Activated CD8-positive, alpha-beta memory T cell treated with anti-CD3 and anti-CD28 coated beads, Interleukin-2, amount 10 ng/mL, durations not matched to agents 7 days and 5 days (primary cell): Measurements from ENCODE around the gene PIK3R1. TPM values are rescaled to one million over a fixed set of nuclear protein-coding genes. Genes with fewer than 3 reads are reported as not detected.
A peak's percentile ranks its signal among the peaks of the same experiment; 100 is the strongest.

Experiments used
- ATAC-seq: fragments of 150-1000 bp; cut with Tn5 transposase; one replicate; pipeline ENCODE4 v1.10.0; 2021; ENCODE audit warnings: moderate library complexity
- CTCF ChIA-PET: fragments of 350-600 bp; sonication (Branson Sonifier 250); formaldehyde crosslinking; loops from one replicate; lab custom pipeline; 2021; ENCODE audit warnings: antibody characterized with exemption; lab: Charles Lee
- DNase-seq: peaks from one replicate; pipeline ENCODE4 v3.0.0-alpha.2; 2020
- H3K27ac Mint-ChIP-seq: one replicate; pipeline ENCODE4 v1.8.0; 2021; ENCODE audit warnings: mild to moderate bottlenecking, mixed read lengths
- H3K27me3 Mint-ChIP-seq: one replicate; pipeline ENCODE4 v1.8.0; 2021; ENCODE audit warnings: mixed read lengths
- H3K36me3 Mint-ChIP-seq: one replicate; pipeline ENCODE4 v1.8.0; 2021; ENCODE audit warnings: mild to moderate bottlenecking, mixed read lengths
- H3K4me1 Mint-ChIP-seq: one replicate; pipeline ENCODE4 v1.8.0; 2021; ENCODE audit warnings: mixed read lengths
- H3K4me3 Mint-ChIP-seq: one replicate; pipeline ENCODE4 v1.8.0; 2021; ENCODE audit warnings: mild to moderate bottlenecking, moderate library complexity, mixed read lengths
- H3K9me3 Mint-ChIP-seq: one replicate; pipeline ENCODE4 v1.8.0; 2022; ENCODE audit warnings: low read depth, mixed read lengths
- total RNA-seq, 2 experiments: library from RNA; stranded (reverse); gene quantifications; one replicate each; pipeline ENCODE4 v1.2.3, GENCODE V29; 2021

The PIK3R1 gene
- total RNA-seq, 2 experiments from 2014 or later = 78.4 to 84.7 TPM

DNA sequence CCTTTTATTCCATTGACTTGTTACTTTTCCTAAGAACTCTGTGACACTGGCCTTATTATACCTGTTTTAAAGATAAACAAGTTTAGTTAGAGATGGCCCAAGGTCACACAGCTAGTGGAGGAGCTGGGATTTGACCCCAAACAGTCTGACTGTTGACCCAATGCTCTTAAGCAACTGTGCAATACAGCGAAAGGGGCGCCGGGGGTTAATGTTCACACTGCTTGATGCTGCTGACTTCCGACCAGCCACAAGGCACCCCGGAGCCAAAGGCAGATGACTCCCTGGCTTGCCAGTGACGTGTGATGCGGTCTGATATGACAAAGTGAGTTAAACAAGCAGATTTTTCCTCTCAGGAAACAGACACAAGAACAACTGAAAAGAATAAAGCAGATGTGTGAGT, 23.9 kb downstream of the PIK3R1 start:
- no peaks in the 10 kb centered on the region for H3K27me3 Mint-ChIP-seq
- no peaks in the 10 kb centered on the region for H3K9me3 Mint-ChIP-seq
- DNase-seq = peak; percentile 92

DNA sequence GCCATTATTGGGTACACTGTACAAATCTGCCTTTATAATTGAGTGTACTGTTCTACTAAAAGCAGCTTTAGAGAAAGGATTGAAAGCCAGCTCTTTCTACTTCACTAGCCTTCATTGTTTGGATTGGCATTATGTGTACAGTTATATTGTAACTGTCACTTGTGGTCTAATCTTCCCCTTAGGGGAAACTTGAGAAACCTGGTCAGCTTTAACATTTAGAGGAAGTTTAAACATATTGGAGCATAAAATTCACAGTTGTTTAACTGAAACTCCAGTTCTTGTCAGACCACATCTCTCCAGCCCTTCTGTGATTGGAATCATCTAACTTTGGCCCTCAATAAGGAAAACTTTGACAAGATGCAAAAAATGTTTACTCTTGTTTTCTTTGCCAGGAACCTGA, 24.6 kb downstream of the PIK3R1 start:
- no peak for DNase-seq
- H3K36me3 Mint-ChIP-seq = peaks cover 34% of the 10 kb centered on the region
- H3K4me1 Mint-ChIP-seq = peaks cover 70% of the 10 kb centered on the region
- ATAC-seq = no peak
- H3K27ac Mint-ChIP-seq = peak overlapping the region; percentile 76
- CTCF ChIA-PET = interaction anchor here (0.9 to 2.2 kb wide), 2 partner anchors 24 to 33 kb away, joined by 3 to 15 read pairs; partner anchors contain the start of gene PIK3R1
- H3K9me3 Mint-ChIP-seq = no peaks in the 10 kb centered on the region
- H3K27me3 Mint-ChIP-seq = no peaks in the 10 kb centered on the region
- H3K4me3 Mint-ChIP-seq = no peak overlapping the region

More for the DNA sequence above, 23.9 kb downstream of the PIK3R1 start:
- Mint-ChIP-seq H3K27ac (peak overlapping the region; percentile 77), H3K4me3 (peak overlapping the region; percentile 12), H3K4me1 (peaks cover 68% of the 10 kb centered on the region), H3K36me3 (peaks cover 34% of the 10 kb centered on the region)
- CTCF ChIA-PET = interaction anchor here (0.6 to 2.2 kb wide), 3 partner anchors 12 to 32 kb away, joined by 3 to 15 read pairs (median 5); partner anchors contain the start of gene PIK3R1
- ATAC-seq = peak; percentile 94

DNA sequence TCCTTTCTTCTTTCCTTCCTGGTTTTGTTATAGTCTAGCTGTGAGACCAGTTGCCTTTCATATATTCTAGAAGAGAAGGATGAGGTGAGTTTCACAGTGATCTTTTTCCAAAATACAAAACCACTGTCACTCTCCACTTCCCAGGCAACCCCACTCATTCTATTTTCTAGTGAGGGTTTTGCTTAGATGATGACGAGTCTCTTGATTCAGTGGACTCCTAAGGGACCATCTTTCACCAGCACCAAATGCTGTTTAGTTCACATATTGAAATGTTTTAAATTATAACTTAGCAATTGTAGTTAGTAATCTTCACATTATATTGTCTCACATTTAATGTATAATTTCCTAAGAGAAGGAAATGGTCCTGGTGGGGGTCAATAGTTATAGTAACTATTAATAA, 25.2 kb downstream of the PIK3R1 start:
- peak overlapping the region; percentile 76 for H3K27ac Mint-ChIP-seq
- ATAC-seq (no peak), DNase-seq (no peak)
- peaks cover 32% of the 10 kb centered on the region for H3K36me3 Mint-ChIP-seq
- no peaks in the 10 kb centered on the region for H3K9me3 Mint-ChIP-seq
- CTCF ChIA-PET = no interaction called here
- H3K4me1 Mint-ChIP-seq = peaks cover 70% of the 10 kb centered on the region
- H3K27me3 Mint-ChIP-seq = no peaks in the 10 kb centered on the region
- no peak overlapping the region for H3K4me3 Mint-ChIP-seq

DNA sequence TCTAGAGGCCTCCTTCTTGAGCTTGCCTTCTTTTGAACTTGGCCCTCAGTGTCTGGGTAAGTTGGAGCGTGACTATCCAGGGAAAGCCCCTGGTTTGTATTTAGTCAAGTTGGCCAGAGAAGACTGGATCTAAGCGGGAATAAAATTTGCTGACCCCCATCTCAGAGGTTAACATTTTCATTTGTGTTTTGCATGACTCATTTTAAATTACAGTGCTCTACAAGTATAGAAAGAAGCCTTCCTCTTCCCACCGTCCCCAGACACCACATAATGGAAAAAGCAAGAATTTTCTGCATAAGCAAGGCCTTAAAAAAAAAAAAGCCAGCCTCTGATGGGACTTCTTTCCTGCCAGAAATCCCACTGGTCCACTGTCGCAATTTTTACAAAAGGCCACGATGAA, 27.2 kb downstream of the PIK3R1 start:
- DNase-seq (no peak), ATAC-seq (no peak)
- Mint-ChIP-seq H3K36me3 (peaks cover 34% of the 10 kb centered on the region), H3K4me1 (peaks cover 63% of the 10 kb centered on the region), H3K27me3 (no peaks in the 10 kb centered on the region), H3K27ac (no peak overlapping the region), H3K9me3 (no peaks in the 10 kb centered on the region), H3K4me3 (no peak overlapping the region)
- CTCF ChIA-PET = interaction anchor here (1.7 kb wide), 1 partner anchor 21 kb away, joined by 3 read pairs; no protein-coding TSS in a partner anchor

DNA sequence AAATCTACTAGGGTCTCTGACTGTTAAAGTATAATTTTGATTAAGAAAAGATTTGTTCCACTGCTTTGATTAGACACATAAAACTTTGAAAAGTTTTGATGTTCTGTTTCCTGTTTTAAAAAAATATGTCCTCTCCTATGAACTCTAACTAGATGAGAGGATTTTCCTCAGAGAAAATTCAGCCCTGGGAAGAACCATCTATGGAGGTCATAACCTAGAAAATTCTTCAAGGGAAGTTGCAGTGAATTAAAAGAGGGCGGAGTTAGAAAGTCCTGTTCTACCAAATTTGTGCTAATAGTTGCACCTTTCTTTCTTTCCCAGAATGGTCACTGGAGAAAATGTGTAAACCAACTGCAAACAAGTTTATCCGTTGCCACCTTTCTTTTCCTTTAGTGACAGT, 27.7 kb downstream of the PIK3R1 start:
- no peak for DNase-seq
- H3K4me1 Mint-ChIP-seq = peaks cover 59% of the 10 kb centered on the region
- peaks cover 34% of the 10 kb centered on the region for H3K36me3 Mint-ChIP-seq
- no peak for ATAC-seq
- peak overlapping the region; percentile 86 for H3K27ac Mint-ChIP-seq
- peak overlapping the region; percentile 43 for H3K4me3 Mint-ChIP-seq
- CTCF ChIA-PET = interaction anchor here (1.0 to 1.7 kb wide), 6 partner anchors 9 to 37 kb away, joined by 3 to 4 read pairs (median 3); no protein-coding TSS in a partner anchor
- no peaks in the 10 kb centered on the region for H3K27me3 Mint-ChIP-seq
- H3K9me3 Mint-ChIP-seq = no peaks in the 10 kb centered on the region

DNA sequence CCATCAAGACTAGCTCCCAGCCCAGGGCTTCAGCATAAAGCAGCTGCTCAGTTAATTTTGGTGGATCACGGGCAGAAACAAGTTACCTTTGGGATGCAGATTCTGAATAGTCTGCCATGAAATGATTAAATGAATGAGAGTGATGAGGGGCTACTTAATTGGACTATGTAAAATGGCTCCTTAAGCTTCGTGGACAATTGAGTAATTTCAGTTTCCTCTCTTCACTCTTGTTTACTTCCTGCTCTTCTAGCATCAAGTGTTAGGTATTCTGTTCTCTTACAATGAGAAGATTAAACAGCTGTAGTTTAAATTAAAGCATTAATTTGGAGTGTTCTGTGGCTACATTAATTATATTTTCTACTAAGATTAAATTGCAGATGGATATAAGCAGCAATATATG, 28.1 kb downstream of the PIK3R1 start:
- peaks cover 59% of the 10 kb centered on the region for H3K4me1 Mint-ChIP-seq
- ATAC-seq (peak; percentile 40), DNase-seq (no peak)
- H3K36me3 Mint-ChIP-seq = peaks cover 34% of the 10 kb centered on the region
- H3K27me3 Mint-ChIP-seq = no peaks in the 10 kb centered on the region
- H3K27ac Mint-ChIP-seq = peak overlapping the region; percentile 86
- H3K4me3 Mint-ChIP-seq = peak overlapping the region; percentile 43
- no peaks in the 10 kb centered on the region for H3K9me3 Mint-ChIP-seq
- CTCF ChIA-PET = interaction anchor here (1.0 to 1.7 kb wide), 6 partner anchors 9 to 37 kb away, joined by 3 to 4 read pairs (median 3); no protein-coding TSS in a partner anchor

DNA sequence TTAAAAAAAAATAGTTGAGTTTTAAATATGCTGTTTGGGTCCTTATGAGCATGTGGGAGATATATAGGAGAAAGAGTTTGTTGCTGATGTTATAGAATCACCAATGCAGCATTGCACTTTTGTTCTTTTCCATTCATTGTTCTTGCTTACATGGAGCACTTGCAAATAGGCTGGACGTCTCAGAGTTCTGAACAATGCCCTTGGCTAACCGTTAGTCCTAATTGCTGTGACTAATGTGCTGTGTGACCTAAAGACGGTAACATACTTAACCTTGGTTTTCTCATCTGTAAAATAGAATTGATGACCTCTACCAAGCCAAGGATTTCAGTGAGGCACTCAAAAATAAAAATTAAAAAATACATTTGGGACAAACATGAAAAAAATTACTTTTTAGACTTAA, 29.8 kb downstream of the PIK3R1 start:
- Mint-ChIP-seq H3K4me3 (no peak overlapping the region), H3K27me3 (no peaks in the 10 kb centered on the region), H3K36me3 (peaks cover 32% of the 10 kb centered on the region), H3K27ac (no peak overlapping the region), H3K4me1 (peaks cover 55% of the 10 kb centered on the region), H3K9me3 (no peaks in the 10 kb centered on the region)
- ATAC-seq (no peak), DNase-seq (no peak)
- CTCF ChIA-PET = no interaction called here

DNA sequence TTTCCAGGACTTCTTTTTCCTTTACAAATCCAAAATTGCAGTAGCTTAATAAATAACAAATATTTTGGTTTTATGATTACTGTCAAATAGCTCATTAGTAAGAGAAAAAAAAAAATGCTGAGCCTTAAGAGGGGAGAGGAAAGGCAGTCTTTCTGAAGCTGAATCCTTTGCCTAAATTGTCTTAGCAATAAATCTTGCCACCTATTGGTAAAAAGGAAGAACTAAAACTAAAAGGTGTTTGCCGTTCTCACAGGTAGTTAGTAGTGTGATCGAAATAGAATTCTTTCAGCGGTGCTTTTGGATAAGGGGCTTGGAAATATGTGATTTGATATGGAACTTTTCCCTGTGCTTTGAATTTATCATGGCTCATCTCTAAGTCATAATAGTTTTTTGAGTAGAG, 31.2 kb downstream of the PIK3R1 start:
- CTCF ChIA-PET = interaction anchor here (1.4 to 1.5 kb wide), 2 partner anchors 25 to 31 kb away, joined by 3 to 4 read pairs; partner anchors contain the start of gene PIK3R1
- no peaks in the 10 kb centered on the region for H3K27me3 Mint-ChIP-seq
- H3K36me3 Mint-ChIP-seq = peaks cover 27% of the 10 kb centered on the region
- no peak overlapping the region for H3K4me3 Mint-ChIP-seq
- ATAC-seq (no peak), DNase-seq (no peak)
- no peak overlapping the region for H3K27ac Mint-ChIP-seq
- peaks cover 57% of the 10 kb centered on the region for H3K4me1 Mint-ChIP-seq
- H3K9me3 Mint-ChIP-seq = no peaks in the 10 kb centered on the region

DNA sequence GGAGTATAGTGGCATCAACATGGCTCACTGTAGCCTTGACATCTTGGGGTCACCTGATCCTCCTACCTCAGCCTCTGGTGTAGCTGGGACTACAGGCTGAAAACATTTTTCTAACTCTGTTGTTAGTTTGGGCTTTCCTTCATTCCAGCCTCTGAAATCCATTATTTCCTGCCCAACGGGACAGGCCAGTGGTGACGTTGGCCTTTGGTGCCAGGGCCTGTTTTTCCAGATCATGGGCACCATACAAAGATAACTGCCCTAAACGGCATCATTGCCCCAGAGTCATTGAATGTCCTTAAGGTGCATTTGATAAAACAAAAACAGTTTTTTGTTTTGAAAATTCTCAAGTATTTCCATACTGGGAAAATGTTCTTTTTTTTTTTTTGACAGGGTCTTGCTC, 32.1 kb downstream of the PIK3R1 start:
- H3K27ac Mint-ChIP-seq = no peak overlapping the region
- DNase-seq = no peak
- H3K4me3 Mint-ChIP-seq = no peak overlapping the region
- no peaks in the 10 kb centered on the region for H3K9me3 Mint-ChIP-seq
- no peak for ATAC-seq
- peaks cover 55% of the 10 kb centered on the region for H3K4me1 Mint-ChIP-seq
- H3K36me3 Mint-ChIP-seq = peaks cover 19% of the 10 kb centered on the region
- H3K27me3 Mint-ChIP-seq = no peaks in the 10 kb centered on the region
- CTCF ChIA-PET = interaction anchor here (1.5 kb wide), 1 partner anchor 32 kb away, joined by 3 read pairs; the partner anchor contains the start of gene PIK3R1

DNA sequence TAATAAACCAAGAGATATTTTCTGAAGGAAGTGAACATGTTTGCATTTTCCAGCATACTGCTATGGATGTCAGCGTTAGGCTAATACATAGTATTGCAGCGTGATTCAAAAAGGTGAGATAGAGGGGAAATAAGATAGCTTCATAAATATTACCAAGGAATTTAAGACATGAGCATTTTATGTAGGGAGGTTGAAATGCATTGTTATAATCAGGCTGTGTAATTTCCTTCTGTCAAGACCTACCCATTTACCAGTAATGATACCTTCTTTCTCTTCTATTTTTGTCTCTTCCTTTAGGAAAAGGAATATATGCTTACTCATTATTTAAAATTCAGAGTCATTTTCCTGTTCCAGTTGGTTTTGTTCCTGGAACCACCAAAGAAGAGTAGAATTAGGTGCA, 33.3 kb downstream of the PIK3R1 start:
- Mint-ChIP-seq H3K4me3 (no peak overlapping the region), H3K4me1 (peaks cover 51% of the 10 kb centered on the region), H3K27me3 (no peaks in the 10 kb centered on the region), H3K27ac (no peak overlapping the region), H3K9me3 (no peaks in the 10 kb centered on the region), H3K36me3 (peaks cover 9% of the 10 kb centered on the region)
- DNase-seq = no peak
- ATAC-seq = no peak
- CTCF ChIA-PET = no interaction called here

DNA sequence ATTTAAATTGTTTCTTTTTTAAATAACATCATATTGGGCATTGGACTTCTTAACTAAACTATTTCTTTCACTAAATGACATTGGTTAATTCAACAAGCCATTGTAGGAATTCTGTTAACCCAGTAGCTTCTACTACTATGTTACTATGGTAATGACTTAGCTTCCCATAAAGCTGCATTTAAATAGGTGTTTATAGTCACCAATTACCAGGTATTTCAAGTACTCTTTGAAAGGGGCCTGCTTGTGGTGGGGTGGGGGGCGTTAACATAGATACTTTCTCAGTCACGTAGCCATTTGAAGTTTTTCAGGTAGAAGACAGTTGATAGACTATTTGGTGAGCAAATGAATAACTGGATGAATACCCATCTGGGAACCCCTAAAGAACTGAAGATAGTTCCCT, 34.0 kb downstream of the PIK3R1 start:
- Mint-ChIP-seq H3K4me1 (peaks cover 52% of the 10 kb centered on the region), H3K27me3 (no peaks in the 10 kb centered on the region), H3K27ac (no peak overlapping the region), H3K9me3 (no peaks in the 10 kb centered on the region), H3K36me3 (peaks cover 7% of the 10 kb centered on the region), H3K4me3 (no peak overlapping the region)
- CTCF ChIA-PET = interaction anchor here (1.1 to 1.4 kb wide), 2 partner anchors 33 to 1003 kb away, joined by 3 to 8 read pairs; no protein-coding TSS in a partner anchor
- no peak for DNase-seq
- ATAC-seq = no peak

DNA sequence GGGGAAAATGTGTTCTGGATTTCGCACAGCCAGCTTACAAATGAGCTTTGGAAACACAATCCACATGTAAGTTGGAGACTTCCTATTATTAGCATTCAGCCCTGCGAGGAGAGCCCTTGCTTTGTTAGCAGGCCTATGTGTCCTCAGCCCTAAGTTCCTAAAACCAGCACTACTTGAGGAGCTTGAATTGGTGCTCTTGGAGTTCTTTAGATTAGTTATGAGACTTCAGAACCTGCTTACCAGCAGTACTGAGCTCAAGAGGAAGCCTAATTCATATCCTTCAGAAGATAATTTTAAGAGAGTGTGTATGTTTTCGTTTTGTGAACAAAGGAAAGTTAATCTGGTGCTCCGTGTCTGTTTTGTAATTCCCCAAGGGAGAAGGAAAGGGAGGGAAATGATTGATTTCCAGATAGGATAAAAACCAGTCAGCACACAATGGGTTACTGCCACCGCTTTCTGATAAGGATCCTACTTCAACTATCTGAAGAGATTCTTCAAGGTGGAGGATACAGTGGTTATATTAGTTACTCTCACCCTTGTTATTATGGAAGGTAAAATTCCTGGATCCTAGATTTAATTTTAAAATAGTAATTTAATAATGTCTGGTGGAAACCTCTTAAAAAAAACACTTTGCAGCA, 35.2 kb downstream of the PIK3R1 start:
- Mint-ChIP-seq H3K36me3 (peaks cover 5% of the 10 kb centered on the region), H3K4me1 (peaks cover 58% of the 10 kb centered on the region), H3K27me3 (no peaks in the 10 kb centered on the region), H3K27ac (peak overlapping the region; percentile 41), H3K4me3 (no peak overlapping the region), H3K9me3 (no peaks in the 10 kb centered on the region)
- ATAC-seq (no peak), DNase-seq (no peak)
- CTCF ChIA-PET = interaction anchor here (1.0 to 1.4 kb wide), 4 partner anchors 16 to 1004 kb away, joined by 3 to 8 read pairs (median 5); no protein-coding TSS in a partner anchor

DNA sequence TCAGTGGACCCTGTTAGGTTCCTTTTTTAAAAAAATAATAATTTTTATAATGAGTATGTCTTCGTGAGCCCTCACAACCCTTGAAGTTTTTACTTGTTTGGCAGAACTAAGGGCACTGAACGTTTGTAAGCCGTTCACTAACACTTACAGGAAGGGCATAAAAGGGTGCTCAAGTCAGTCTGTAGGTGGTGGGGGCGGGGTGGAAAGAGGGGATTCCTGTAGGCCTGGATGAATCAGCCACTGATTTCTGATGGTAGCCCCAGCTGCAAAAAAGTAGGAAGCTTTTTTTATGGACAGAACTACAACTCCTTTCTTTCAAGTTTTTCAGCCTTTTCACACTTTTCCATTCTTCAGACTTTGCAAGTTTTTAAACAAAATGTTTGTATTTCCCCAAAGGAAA, 35.8 kb downstream of the PIK3R1 start:
- Mint-ChIP-seq H3K27me3 (no peaks in the 10 kb centered on the region), H3K27ac (peak overlapping the region; percentile 65), H3K9me3 (no peaks in the 10 kb centered on the region), H3K4me3 (no peak overlapping the region), H3K4me1 (peaks cover 61% of the 10 kb centered on the region), H3K36me3 (peaks cover 5% of the 10 kb centered on the region)
- peak; percentile 46 for ATAC-seq
- DNase-seq = peak; percentile 58
- CTCF ChIA-PET = interaction anchor here (0.7 to 1.4 kb wide), 3 partner anchors 12 to 30 kb away, joined by 3 read pairs; no protein-coding TSS in a partner anchor
